Amniotic stem cell (primary cell): ENCODE measurements around the gene TNFRSF1B.
A peak's percentile ranks its signal among the peaks of the same experiment; 100 is the strongest.

Source experiments
- DNase-seq: peaks from one replicate; lab custom pipeline; 2025; lab: John Stamatoyannopoulos, UW

TNFRSF1B gene

GRCh38 chr1:12191242-12192032 lies 24.6 kb downstream of the TNFRSF1B start:
- no peak for DNase-seq

DNA sequence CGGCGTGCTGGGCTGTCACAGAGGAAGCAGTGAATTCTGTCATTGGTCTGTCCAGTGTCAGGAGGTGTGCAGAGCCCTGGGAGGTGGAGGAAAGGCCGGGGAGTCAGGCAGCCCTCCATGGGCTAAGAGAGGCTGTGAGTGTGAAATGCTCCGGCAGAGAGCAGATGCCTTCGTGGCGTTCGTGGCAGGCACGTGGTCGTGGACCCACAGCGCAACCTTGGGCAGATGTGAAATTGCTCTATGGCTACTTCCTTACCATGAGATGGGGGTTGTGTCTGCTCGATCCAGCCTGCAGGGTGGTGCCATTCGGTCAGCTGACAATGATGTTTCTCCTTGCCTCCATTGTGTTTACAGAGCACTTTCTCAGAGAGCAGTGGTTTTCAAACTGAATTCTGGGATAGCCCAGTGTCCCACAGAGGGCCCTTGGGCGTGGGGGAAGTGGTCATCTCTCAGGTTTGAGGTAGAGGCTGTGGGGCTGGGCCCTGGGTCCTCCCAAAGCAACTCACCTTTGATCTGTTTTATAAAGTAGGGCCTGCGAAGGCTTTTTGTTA lies 27.9 kb downstream of the TNFRSF1B start:
- no peak for DNase-seq

GRCh38 chr1:12195416-12195815 lies 28.6 kb downstream of the TNFRSF1B start:
- no peak for DNase-seq

DNA sequence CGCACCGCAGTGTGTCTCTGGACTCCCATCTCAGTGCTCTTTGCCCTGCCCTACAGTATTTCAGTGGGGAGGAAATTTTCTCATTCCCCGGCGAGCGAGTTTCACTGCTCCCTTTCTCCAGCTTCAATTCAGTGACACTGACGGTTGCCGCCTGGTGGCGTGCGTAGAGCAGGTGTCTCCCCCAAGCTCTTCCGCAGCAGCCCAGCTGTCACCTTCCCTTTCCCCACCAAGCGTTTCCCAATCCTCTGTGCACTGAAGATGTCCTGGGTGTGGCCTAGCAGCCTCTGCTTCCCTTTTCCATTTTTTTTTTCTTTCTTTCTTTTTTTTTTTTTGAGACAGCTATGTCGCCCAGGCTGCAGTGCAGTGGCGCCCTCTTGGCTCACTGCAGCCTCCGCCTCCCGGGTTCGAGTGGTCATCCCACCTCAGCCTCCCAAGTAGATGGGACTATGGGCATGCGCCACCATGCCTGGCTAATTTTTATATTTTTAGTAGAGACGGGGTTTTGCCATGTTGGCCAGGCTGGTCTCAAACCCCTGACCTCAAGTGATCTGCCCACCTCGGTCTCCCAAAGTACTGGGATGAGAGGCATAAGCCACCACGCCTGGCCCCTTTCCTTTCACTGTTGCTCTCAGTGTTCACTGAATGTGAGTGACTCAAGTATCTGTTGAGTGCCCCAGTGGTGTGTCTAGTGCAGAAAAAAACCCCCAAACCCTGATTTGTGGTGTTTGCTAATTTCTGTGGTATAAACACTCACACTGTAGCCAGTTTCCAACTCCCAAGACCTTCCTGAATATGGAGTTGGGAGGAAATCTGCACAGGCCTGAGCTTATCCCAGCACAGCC lies 30.1 kb downstream of the TNFRSF1B start:
- DNase-seq, result no peak

DNA sequence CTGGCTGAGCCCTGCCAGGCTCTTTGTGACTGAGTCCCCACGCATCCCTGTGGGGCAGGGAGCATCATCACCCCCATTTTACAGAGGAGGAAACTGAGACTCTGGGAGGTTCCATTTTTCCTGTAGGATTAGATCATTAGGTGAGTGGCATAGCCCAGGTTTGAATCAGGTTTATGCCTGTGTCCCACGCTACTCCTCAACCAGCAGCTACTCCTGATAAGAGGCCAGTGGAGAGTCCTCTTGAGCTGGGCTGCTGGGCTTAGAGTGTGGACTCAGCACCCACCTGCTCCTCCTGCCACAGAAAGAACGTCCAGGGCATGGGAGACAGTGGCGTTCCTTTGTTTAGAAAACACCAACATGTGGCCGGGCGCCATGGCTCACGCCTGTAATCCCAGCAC lies 30.7 kb downstream of the TNFRSF1B start:
- no peak for DNase-seq

DNA sequence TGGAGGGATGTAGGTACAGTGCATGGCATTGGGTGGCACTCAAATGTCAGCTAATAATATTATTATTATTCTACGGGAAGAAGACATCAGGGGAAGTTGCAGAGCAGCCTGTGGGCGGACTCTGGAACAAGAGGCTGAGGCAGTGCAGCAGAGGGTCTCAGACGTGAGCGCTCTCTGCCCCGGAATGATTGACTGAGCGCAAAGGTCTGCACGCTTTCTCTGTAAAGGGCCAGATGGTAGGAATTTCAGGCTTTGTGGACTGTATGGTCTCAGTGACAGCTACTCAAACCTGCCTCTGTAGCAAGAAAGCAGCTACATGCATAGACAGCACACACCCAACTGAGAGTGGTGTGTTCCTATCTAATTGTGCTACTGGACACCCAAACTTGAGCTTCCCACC lies 33.4 kb downstream of the TNFRSF1B start:
- no peak for DNase-seq

- DNase-seq, result no peak
These were observed 34.8 kb downstream of the TNFRSF1B start for GRCh38 chr1:12201352-12202189.

GRCh38 chr1:12202190-12202497 lies 35.4 kb downstream of the TNFRSF1B start:
- no peak for DNase-seq

DNA sequence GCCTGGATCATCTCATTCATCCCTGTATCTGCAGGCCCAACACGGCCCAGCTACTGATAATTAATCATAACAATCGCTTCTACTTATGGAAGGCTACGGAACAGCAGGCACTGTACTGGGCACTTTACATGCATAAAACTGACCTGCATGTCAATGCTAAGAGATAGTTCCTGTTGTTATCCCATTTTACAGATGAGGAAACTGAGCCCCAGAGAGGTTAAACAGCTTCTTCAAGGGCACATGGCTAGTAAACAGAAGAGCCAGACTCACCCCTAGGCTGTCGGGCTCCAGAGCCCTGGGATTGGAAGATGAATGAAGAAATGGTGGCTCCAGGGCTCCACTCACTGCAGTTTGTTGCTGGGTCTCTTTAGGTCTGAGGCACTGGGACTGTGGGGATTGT lies 35.8 kb downstream of the TNFRSF1B start:
- DNase-seq, result no peak

- no peak for DNase-seq
These were observed 36.6 kb downstream of the TNFRSF1B start for GRCh38 chr1:12203216-12204007.

- no peak for DNase-seq
These were observed 37.3 kb downstream of the TNFRSF1B start for GRCh38 chr1:12204140-12204539.

DNA sequence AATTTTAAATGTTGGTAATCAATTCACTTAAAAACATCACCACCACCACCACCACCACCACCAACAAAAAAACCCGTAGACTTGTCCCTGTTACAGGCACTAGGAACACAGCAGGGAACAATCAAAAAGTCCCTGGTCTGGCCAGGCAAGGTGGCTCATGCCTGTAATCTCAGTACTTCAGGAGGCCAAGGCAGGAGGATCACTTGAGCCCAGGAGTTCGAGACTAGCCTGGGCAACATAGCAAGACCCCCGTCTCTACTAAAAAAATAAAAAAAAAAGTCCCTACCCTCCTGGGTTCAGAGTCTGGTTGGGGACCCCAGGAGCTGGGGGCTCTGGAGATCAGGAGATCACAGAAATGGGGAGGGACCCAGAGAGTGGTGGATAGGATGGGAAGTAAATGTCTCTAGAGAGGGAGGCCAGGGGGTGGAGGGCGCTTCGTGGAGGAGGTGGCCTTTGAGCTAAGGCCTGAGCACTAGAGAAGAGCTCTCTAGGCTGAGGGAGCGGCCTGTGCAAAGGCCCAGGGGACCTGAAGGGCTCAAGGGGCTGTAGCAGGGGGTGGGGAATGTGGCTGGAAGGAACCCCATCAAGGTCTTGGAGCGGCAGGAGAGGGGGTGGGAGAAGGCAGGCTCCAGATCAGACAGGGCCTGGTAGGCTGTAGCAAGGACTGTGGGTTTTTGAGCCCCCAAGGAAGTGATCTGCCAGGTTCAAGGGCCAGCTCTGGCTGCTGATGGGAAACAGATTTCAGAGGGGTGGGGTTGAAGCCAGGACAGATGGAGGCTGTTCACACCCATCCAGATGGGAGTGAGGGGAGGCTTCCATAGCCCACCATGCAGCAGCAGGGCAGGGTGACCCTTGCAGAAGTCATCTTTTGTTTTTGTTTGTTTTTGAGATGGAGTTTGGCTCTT lies 38.2 kb downstream of the TNFRSF1B start:
- DNase-seq, result no peak

- no peak for DNase-seq
These were observed 39.4 kb downstream of the TNFRSF1B start for GRCh38 chr1:12206238-12206637.

GRCh38 chr1:12206792-12207424 lies 40.1 kb downstream of the TNFRSF1B start:
- no peak for DNase-seq

DNA sequence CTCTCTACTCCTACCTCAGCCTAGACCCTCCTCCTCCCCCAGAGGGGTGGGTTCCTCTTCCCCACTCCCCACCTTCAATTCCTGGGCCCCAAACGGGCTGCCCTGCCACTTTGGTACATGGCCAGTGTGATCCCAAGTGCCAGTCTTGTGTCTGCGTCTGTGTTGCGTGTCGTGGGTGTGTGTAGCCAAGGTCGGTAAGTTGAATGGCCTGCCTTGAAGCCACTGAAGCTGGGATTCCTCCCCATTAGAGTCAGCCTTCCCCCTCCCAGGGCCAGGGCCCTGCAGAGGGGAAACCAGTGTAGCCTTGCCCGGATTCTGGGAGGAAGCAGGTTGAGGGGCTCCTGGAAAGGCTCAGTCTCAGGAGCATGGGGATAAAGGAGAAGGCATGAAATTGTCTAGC lies 41.5 kb downstream of the TNFRSF1B start:
- no peak for DNase-seq

DNA sequence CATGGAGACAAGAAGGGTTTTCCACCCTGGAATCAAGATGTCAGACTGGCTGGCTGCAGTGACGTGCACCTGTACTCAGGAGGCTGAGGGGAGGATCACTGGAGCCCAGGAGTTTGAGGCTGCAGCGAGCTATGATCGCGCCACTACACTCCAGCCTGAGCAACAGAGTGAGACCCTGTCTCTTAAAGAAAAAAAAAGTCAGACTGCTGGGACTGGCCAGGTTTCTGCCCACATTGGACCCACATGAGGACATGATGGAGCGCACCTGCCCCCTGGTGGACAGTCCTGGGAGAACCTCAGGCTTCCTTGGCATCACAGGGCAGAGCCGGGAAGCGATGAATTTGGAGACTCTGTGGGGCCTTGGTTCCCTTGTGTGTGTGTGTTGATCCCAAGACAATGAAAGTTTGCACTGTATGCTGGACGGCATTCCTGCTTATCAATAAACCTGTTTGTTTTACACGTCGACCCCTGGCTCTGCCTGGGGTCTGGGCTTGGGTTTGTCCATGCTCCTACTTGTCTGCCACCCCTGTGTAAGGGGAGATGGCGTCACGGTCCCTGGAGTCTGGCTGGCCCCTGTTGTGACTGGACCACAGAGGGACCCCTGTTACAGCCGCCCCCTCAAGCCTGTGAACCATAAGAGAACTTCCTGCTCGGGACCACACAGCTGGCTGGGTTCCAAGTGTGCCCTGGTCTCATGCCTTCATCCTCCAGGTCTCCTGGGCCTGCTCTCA lies 42.1 kb downstream of the TNFRSF1B start:
- peak; percentile 26 for DNase-seq

DNA sequence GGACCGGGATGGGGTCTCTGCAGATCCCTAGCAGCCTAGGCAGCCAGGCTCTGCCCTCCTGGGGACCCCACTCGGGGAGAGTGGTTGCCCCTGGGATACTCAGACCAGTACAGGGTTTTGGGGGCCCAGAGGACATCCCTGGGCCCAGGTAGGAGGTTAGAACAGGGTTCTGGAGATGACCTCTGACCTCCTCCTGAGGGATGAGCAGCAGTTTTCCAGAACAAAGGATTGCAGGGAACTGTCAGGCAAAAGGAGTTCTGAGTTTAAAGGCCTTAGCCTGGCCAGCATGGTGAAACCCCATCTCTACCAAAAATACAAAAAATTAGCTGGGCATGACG lies 42.7 kb downstream of the TNFRSF1B start:
- DNase-seq, result no peak

GRCh38 chr1:12215118-12215961 lies 48.5 kb downstream of the TNFRSF1B start:
- DNase-seq, result no peak
